GM21367 (cell line): ENCODE data around the gene RPS27L.
"Not testable (repeated sequence)": the region's sequence is repeated elsewhere in the genome, so short reads cannot be mapped to it uniquely, and the experiment has no call there.

Source experiments
- ATAC-seq: cut with Tn5 transposase; IDR thresholded peaks from one replicate; pipeline ENCODE4 v1.9.1; 2021; ENCODE audit not compliant: unreplicated experiment

RPS27L gene

DNA sequence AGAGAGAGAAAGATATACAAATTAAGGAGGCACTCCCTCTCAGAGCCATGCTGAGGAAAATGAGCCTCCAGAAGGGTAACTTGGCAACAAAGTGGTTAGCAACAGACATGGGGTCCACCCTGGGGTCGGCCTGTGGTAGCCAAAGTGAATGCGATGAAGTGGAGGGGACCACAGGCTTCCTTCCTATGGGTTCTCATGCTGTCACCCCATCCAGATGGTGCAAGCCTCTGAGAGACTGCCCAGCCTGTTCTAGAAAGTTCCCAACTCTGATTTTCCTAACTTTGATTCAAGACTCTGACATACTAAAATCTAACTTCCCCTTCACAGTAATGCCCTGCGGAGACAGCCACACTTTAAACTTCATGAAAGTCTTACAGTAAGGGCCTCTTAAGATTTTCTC lies 53.9 kb downstream of the RPS27L start:
- ATAC-seq = no peak

DNA sequence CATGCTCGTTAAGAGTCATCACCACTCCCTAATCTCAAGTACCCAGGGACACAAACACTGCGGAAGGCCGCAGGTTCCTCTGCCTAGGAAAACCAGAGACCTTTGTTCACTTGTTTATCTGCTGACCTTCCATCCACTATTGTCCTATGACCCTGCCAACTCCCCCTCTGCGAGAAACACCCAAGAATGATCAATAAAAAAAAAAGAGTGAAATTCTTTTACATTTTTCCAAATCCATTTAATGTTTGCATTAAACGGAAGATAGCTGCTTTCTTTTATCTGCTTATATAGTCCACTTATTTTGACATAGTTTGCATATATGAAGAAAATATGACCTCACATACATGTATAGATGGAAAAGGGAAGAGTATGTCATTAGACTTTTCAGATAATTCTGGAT lies 57.7 kb downstream of the RPS27L start:
- not testable (repeated sequence) for ATAC-seq

DNA sequence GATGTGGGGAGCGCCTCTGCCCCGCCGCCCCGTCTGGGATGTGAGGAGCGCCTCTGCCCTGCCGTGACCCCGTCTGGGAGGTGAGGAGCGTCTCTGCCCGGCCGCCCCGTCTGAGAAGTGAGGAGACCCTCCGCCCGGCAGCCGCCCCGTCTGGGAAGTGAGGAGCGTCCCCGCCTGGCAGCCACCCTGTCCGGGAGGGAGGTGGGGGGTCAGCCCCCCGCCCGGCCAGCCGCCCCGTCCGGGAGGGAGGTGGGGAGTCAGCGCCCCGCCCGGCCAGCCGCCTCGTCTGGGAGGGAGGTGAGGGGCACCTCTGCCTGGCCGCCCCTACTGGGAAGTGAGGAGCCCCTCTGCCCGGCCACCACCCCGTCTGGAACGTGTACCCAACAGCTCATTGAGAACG lies 58.4 kb downstream of the RPS27L start:
- ATAC-seq = not testable (repeated sequence)
